Liver (tissue), 9 donors: ENCODE data around the gene MAPK4. TPM values are rescaled to one million over a fixed set of nuclear protein-coding genes. Genes with fewer than 3 reads are reported as not detected.

Experiments
- DNase-seq: peaks from one replicate; pipeline ENCODE4 v3.0.0-alpha.2; 2017; ENCODE audit warnings: low spot score
- H3K27ac ChIP-seq, 2 donors: one replicate each; pipeline ENCODE4 v1.7.0; 2013; ENCODE audit warnings: inconsistent platforms in 2 of 2, low read length in 2 of 2, control low read depth in 1 of 2, low read depth in 1 of 2, mild to moderate bottlenecking in 1 of 2
- H3K27me3 ChIP-seq, 4 donors: one replicate each; pipeline versions ENCODE4 v1.6.1 to v1.7.0; 2013; ENCODE audit warnings: low read length in 3 of 4, inconsistent platforms in 1 of 4, mild to moderate bottlenecking in 1 of 4, moderate library complexity in 1 of 4; ENCODE audit not compliant: control insufficient read depth in 4 of 4, insufficient read depth in 4 of 4
- H3K36me3 ChIP-seq, 4 donors: one replicate each; pipeline versions ENCODE4 v1.6.1 to v1.7.0; 2013; ENCODE audit warnings: low read length in 3 of 4, mild to moderate bottlenecking in 3 of 4, low read depth in 1 of 4, moderate library complexity in 1 of 4; ENCODE audit not compliant: control insufficient read depth in 4 of 4, insufficient read depth in 3 of 4
- H3K4me1 ChIP-seq, 4 donors: one replicate each; pipeline versions ENCODE4 v1.6.1 to v1.7.0; 2013; ENCODE audit warnings: low read length in 3 of 4, mild to moderate bottlenecking in 3 of 4, moderate library complexity in 1 of 4; ENCODE audit not compliant: control insufficient read depth in 4 of 4, insufficient read depth in 4 of 4
- H3K4me3 ChIP-seq, 3 donors: one replicate each; pipeline versions ENCODE4 v1.6.1 to v1.7.0; 2013; ENCODE audit warnings: low read length in 3 of 3, control low read depth in 1 of 3, low read depth in 1 of 3, mild to moderate bottlenecking in 1 of 3
- H3K9ac ChIP-seq, 2 donors: one replicate each; pipeline ENCODE4 v1.7.0; 2013; ENCODE audit warnings: low read length in 2 of 2, mild to moderate bottlenecking in 2 of 2, moderate library complexity in 2 of 2, control low read depth in 1 of 2, low read depth in 1 of 2
- H3K9me3 ChIP-seq, 4 donors: one replicate each; pipeline versions ENCODE4 v1.6.1 to v1.7.0; 2013; ENCODE audit warnings: low read length in 3 of 4; ENCODE audit not compliant: control insufficient read depth in 4 of 4
- ATF3 ChIP-seq: IDR thresholded peaks from 2 replicates; pipeline ENCODE4 v1.6.1; 2016; ENCODE audit warnings: antibody characterized with exemption
- CTCF ChIP-seq: fragments of 150-350 bp; IDR thresholded peaks from 2 replicates; pipeline ENCODE4 v1.5.1; 2017; ENCODE audit warnings: improper control_type of control experiment, low read depth, low read length; ENCODE audit not compliant: missing input control
- EGR1 ChIP-seq, 2 donors: IDR thresholded peaks; 2 replicates each; pipeline ENCODE4 v1.6.1; 2016 to 2018; ENCODE audit warnings: antibody characterized with exemption in 2 of 2, low read depth in 2 of 2
- FOXA2 ChIP-seq: IDR thresholded peaks from 2 replicates; pipeline ENCODE4 v1.6.1; 2016; ENCODE audit warnings: antibody characterized with exemption
- GABPA ChIP-seq, 2 donors: IDR thresholded peaks in 1 of 2; conservative IDR thresholded peaks in 1 of 2; 2 replicates each; pipeline ENCODE4 v1.6.1; 2016; ENCODE audit warnings: antibody characterized with exemption in 2 of 2, mild to moderate bottlenecking in 1 of 2, moderate library complexity in 1 of 2
- HNF4A ChIP-seq, 2 donors: conservative IDR thresholded peaks; 2 replicates each; pipeline ENCODE4 v1.6.1; 2016; ENCODE audit warnings: antibody characterized with exemption in 2 of 2, mild to moderate bottlenecking in 2 of 2
- HNF4G ChIP-seq: IDR thresholded peaks from 2 replicates; pipeline ENCODE4 v1.6.1; 2016; ENCODE audit warnings: antibody characterized with exemption
- JUND ChIP-seq, 2 donors: IDR thresholded peaks; 2 replicates each; pipeline ENCODE4 v1.6.1; 2016; ENCODE audit warnings: antibody characterized with exemption in 2 of 2
- MAX ChIP-seq: IDR thresholded peaks from 2 replicates; pipeline ENCODE4 v1.6.1; 2016; ENCODE audit warnings: antibody characterized with exemption
- NR2F2 ChIP-seq: IDR thresholded peaks from 2 replicates; pipeline ENCODE4 v1.6.1; 2016; ENCODE audit warnings: antibody characterized with exemption
- RAD21 ChIP-seq, 2 donors: IDR thresholded peaks; 2 replicates each; pipeline ENCODE4 v1.6.1; 2016; ENCODE audit warnings: antibody characterized with exemption in 2 of 2, mild to moderate bottlenecking in 2 of 2
- REST ChIP-seq: IDR thresholded peaks from 2 replicates; pipeline ENCODE4 v1.6.1; 2016; ENCODE audit warnings: antibody characterized with exemption, mild to moderate bottlenecking
- RXRA ChIP-seq, 2 donors: IDR thresholded peaks; 2 replicates each; pipeline ENCODE4 v1.6.1; 2017 to 2018; ENCODE audit warnings: antibody characterized with exemption in 2 of 2, mild to moderate bottlenecking in 1 of 2
- SP1 ChIP-seq: IDR thresholded peaks from 2 replicates; pipeline ENCODE4 v1.6.1; 2018; ENCODE audit warnings: antibody characterized with exemption, mild to moderate bottlenecking
- TAF1 ChIP-seq: conservative IDR thresholded peaks from 2 replicates; pipeline ENCODE4 v1.6.1; 2016; ENCODE audit warnings: antibody characterized with exemption, mild to moderate bottlenecking
- YY1 ChIP-seq: IDR thresholded peaks from 2 replicates; pipeline ENCODE4 v1.6.1; 2016; ENCODE audit warnings: antibody characterized with exemption, mild to moderate bottlenecking
- ZBTB33 ChIP-seq: IDR thresholded peaks from 2 replicates; pipeline ENCODE4 v1.6.1; 2016; ENCODE audit warnings: antibody characterized with exemption
- WGBS: extraction: QIAGEN DNeasy Blood & Tissue Kit; methylation state at CpG from one replicate; pipeline ENCODE4 v1.1.7; 2013; 5-methylcytosine and 5-hydroxymethylcytosine counted together
- polyA plus RNA-seq, 2 donors: library from polyadenylated mRNA; stranded (reverse) in 1 of 2; unstranded in 1 of 2; fragments of 200-250 nt in 1 of 2; fragments of >200 nt in 1 of 2; fragmentation: Nextera tagmentation in 1 of 2; extraction: Ambion mirVana in 1 of 2; gene quantifications; one replicate each; pipeline versions ENCODE4 v1.2.1 to v1.2.3, GENCODE V29; 2013 to 2015
- total RNA-seq, 2 donors: library from RNA; depleted of rRNA; stranded (reverse); fragments of >200 nt; gene quantifications; one replicate each; pipeline ENCODE4 v1.2.3, GENCODE V29; 2014
- donor health status: healthy.
- donor health status: healthy.
- donor health status: healthy.
- donor health status: healthy.
- donor health status: healthy.

MAPK4 gene
- total and polyA plus RNA-seq, 4 donors = under 0.01 to 4.9 (median 1.5) TPM

GRCh38 chr18:50748243-50749229 lies 188.6 kb downstream of the MAPK4 start:
- Histone ChIP-seq H3K4me1 (no peaks in the 10 kb centered on the region), H3K9me3 (no peaks in the 10 kb centered on the region), H3K27ac (no peak overlapping the region), H3K9ac (no peak overlapping the region), H3K27me3 (no peaks in the 10 kb centered on the region), H3K4me3 (no peak overlapping the region), H3K36me3 (no peaks in the 10 kb centered on the region)
- TF ChIP-seq ZBTB33 (no peak), CTCF (no peak), REST (no peak), EGR1 (IDR thresholded peaks at IDR 0.05; ENCODE audit: low read depth in 2 of 2) (no peak), HNF4G (no peak), YY1 (no peak), ATF3 (no peak), SP1 (no peak), TAF1 (no peak), RXRA (IDR thresholded peaks at IDR 0.05) (no peak), RAD21 (IDR thresholded peaks at IDR 0.05) (no peak), GABPA (IDR thresholded peaks at IDR 0.05 in 1 of 2, conservative IDR thresholded peaks at IDR 0.05 in 1 of 2) (no peak), JUND (IDR thresholded peaks at IDR 0.05) (no peak), HNF4A (conservative IDR thresholded peaks at IDR 0.05) (no peak), MAX (no peak), NR2F2 (no peak), FOXA2 (no peak)
- WGBS = 72% methylated on average over 9 of the region's 9 CpGs
- DNase-seq = no peak
